Right cardiac atrium (tissue), 5 donors: ENCODE data around the gene SLC6A6. TPM values are rescaled to one million over a fixed set of nuclear protein-coding genes. Genes with fewer than 3 reads are reported as not detected.
A peak's percentile ranks its signal among the peaks of the same experiment; 100 is the strongest.
"Not testable (repeated sequence)": the region's sequence is repeated elsewhere in the genome, so short reads cannot be mapped to it uniquely, and the experiment has no call there.

ENCODE experiments used
- ATAC-seq, 2 donors: fragments of 200-7000 bp; cut with Tn5 transposase; one replicate each; pipeline versions ENCODE4 v1.8.0 to v1.9.1; 2020; ENCODE audit warnings: moderate library complexity in 2 of 2, mild to moderate bottlenecking in 1 of 2
- DNase-seq, 3 donors: peaks; one replicate each; pipeline ENCODE4 v3.0.0-alpha.2; 2020
- H3K27ac ChIP-seq: one replicate; pipeline ENCODE4 v1.5.1; 2013; ENCODE audit warnings: mild to moderate bottlenecking, low read length, control low read depth, moderate library complexity
- H3K27me3 ChIP-seq: one replicate; pipeline ENCODE4 v1.6.1; 2013; ENCODE audit not compliant: control insufficient read depth, insufficient read depth
- H3K4me1 ChIP-seq: one replicate; pipeline ENCODE4 v1.6.1; 2013; ENCODE audit warnings: low read length; ENCODE audit not compliant: control insufficient read depth, insufficient read depth
- H3K4me3 ChIP-seq: one replicate; pipeline ENCODE4 v1.5.1; 2013; ENCODE audit warnings: low read length, control low read depth
- H3K9me3 ChIP-seq: one replicate; pipeline ENCODE4 v1.6.1; 2013; ENCODE audit warnings: low read length; ENCODE audit not compliant: control insufficient read depth
- WGBS: extraction: QIAGEN DNeasy Blood & Tissue Kit; methylation state at CpG from one replicate; pipeline ENCODE4 v1.1.7; 2013; 5-methylcytosine and 5-hydroxymethylcytosine counted together
- intact Hi-C, 4 donors: fragments of 100-400 bp; cut with DNase I; formaldehyde crosslinking; loops; one replicate each; pipeline versions ENCODE4 v1.11.0 to v1.14.0; 2022 to 2023
- polyA plus RNA-seq: library from polyadenylated mRNA; stranded (reverse); fragments of 200-250 nt; gene quantifications from one replicate; pipeline ENCODE4 v1.2.3, GENCODE V29; 2013
- total RNA-seq, 4 donors: library from RNA; stranded (reverse); fragmentation: NEBNext Ultra II Directional; extraction: Animal tissue kit (Norgen Biotek cat#: 25700); gene quantifications; one replicate each; pipeline ENCODE4 v1.2.1, GENCODE V29; 2021
- donor health status: healthy with polysubstance abuse.
- donor health status: DM: no; HTN: yes; CAD: no.
- donor health status: DM: no; HTN: no; CAD: no.
- donor health status: DM: no; HTN: yes; CAD: no; lungs with severe emphysema.
- donor health status: DM: yes; HTN: yes; CAD: no.

SLC6A6 gene
- total and polyA plus RNA-seq, 5 donors: 21.3 to 106 (median 31.6) TPM

DNA sequence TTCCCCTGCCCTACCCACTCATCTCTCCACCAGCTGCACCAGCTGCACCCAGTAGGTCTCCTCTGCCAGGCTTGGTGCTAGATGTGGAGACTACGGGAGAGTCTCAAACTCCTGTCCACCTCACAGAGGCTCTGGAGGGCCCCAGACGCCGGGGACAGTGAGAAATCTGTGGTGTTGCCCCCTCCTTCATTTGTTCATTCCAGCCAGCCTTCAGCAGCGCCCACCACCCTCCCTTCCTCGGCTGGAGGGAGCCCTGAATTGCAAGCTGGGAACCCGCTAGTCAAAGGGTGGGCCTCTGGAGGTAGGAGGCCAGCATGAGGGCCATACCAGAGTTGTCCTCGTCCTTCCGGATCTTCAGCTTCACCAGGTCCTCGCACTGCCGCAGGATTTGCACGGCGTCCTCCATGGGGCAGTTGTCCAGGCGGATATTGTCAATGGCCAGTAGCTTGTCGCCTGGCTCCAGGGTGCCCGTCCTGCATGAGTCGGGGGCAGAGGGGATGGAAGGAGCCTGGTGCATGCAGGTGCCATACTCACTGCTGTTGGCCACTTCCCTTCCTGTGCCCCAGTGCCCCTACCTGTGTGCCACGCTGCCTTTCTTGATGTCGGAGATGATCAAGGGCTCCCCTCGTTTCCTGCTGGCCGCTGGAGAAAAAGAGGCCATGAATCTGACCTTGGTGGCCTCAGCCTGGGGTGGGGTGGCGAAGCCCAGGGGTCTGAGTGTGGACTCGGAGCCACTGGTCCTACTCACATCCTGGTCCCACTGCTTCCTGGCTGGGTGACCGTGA, 108.6 kb downstream of the SLC6A6 start:
- no peak overlapping the region for H3K4me3 ChIP-seq
- intact Hi-C loops: loop anchor here in 2 of 4 donors (5.0 kb wide), 1 partner anchor 36 kb away; no protein-coding TSS in a partner anchor
- H3K27me3 ChIP-seq: no peaks in the 10 kb centered on the region
- WGBS: 89% methylated on average over 23 of the region's 23 CpGs
- no peaks in the 10 kb centered on the region for H3K9me3 ChIP-seq
- no peak overlapping the region for H3K27ac ChIP-seq
- ATAC-seq (no peak), DNase-seq (peak in 2 of 3 donors; percentile 38 to 47)
- H3K4me1 ChIP-seq: no peaks in the 10 kb centered on the region

DNA sequence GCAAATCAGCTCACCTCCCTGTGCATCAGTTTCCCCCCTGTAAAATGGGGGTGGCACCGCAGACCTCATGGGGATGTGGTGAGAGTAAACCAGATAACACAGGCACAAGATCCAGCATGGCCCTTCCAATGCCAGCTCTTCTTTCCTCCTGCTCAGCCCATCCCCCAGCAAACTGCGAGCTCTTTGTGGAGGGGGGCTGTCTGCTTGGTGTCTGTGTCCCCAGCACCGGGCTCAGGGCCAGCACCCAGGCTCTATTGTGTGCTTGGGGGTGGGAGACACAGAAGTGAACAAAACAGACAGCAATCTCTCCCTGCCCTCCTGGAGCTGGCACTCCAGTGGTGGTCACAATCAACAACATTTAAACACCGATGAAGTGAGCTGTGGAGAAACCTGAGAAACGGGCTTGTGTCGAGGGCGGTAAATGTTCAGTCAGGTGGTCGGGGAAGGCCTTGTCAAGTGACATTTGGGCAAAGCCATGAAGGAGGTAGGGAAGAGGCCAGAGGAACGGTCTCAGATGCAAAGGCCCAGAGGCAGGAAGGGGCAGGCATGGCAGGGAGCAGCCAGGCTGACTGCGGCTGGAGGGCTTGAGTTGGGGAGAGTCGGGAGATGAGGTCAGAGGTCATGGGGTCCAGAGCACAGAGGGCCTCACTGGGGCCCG, 109.3 kb downstream of the SLC6A6 start:
- WGBS: 61% methylated on average over 12 of the region's 12 CpGs
- DNase-seq (peak in 2 of 3 donors; percentile 54 to 60), ATAC-seq (no peak)
- no peak overlapping the region for H3K27ac ChIP-seq
- H3K27me3 ChIP-seq: no peaks in the 10 kb centered on the region
- H3K9me3 ChIP-seq: no peaks in the 10 kb centered on the region
- no peaks in the 10 kb centered on the region for H3K4me1 ChIP-seq
- no peak overlapping the region for H3K4me3 ChIP-seq
- intact Hi-C loops: loop anchor here in 2 of 4 donors (5.0 kb wide), 1 partner anchor 36 kb away; no protein-coding TSS in a partner anchor

- intact Hi-C loops: loop anchor here in 2 of 4 donors (5.0 kb wide), 1 partner anchor 35 kb away; no protein-coding TSS in a partner anchor
- no peak overlapping the region for H3K27ac ChIP-seq
- DNase-seq: peak in 2 of 3 donors; percentile 13 to 27
Observed at GRCh38 chr3:14512281-14512941, 110.0 kb downstream of the SLC6A6 start.

GRCh38 chr3:14512942-14513327, 110.5 kb downstream of the SLC6A6 start:
- H3K27me3 ChIP-seq: no peaks in the 10 kb centered on the region
- H3K4me3 ChIP-seq: no peak overlapping the region
- ATAC-seq (no peak), DNase-seq (peak in 1 of 3 donors; percentile 16)
- H3K4me1 ChIP-seq: no peaks in the 10 kb centered on the region
- intact Hi-C loops: loop anchor here in 2 of 4 donors (5.0 kb wide), 1 partner anchor 34 kb away; no protein-coding TSS in a partner anchor
- no peaks in the 10 kb centered on the region for H3K9me3 ChIP-seq
- WGBS: 80% methylated on average over 9 of the region's 9 CpGs
- H3K27ac ChIP-seq: no peak overlapping the region

More at GRCh38 chr3:14512281-14512941, 110.0 kb downstream of the SLC6A6 start:
- WGBS: 86% methylated on average over 19 of the region's 19 CpGs
- no peaks in the 10 kb centered on the region for H3K4me1 ChIP-seq
- ATAC-seq: no peak
- no peaks in the 10 kb centered on the region for H3K9me3 ChIP-seq
- no peaks in the 10 kb centered on the region for H3K27me3 ChIP-seq
- no peak overlapping the region for H3K4me3 ChIP-seq

GRCh38 chr3:14513566-14514322, 111.3 kb downstream of the SLC6A6 start:
- WGBS: 77% methylated on average over 18 of the region's 18 CpGs
- H3K27me3 ChIP-seq: no peaks in the 10 kb centered on the region
- H3K4me3 ChIP-seq: no peak overlapping the region
- H3K9me3 ChIP-seq: no peaks in the 10 kb centered on the region
- no peak overlapping the region for H3K27ac ChIP-seq
- ATAC-seq (no peak), DNase-seq (peak in 2 of 3 donors; percentile 15 to 44)
- H3K4me1 ChIP-seq: no peaks in the 10 kb centered on the region
- intact Hi-C loops: loop anchor here in 2 of 4 donors (5.0 kb wide), 1 partner anchor 34 kb away; no protein-coding TSS in a partner anchor

DNA sequence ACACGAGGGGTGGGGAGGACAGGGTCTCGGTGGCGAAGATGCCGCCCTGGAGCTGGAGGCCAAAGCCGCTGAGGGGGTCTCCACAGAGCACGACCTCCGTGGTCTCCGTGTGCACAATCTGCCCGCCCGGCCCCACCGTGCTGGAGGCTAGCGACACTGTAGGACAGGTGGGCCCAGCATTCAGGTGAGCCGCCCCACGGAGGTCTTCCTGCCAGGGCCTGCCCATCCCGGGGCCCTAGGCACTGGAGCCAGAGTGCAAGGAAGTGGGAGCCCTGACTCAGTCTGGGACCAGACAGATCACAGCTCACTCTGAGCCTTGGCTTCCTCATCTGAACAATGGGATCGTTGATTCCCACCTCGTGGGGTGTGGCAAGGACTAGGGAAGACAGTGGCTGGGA, 111.9 kb downstream of the SLC6A6 start:
- DNase-seq: peak in 2 of 3 donors; percentile 39 to 47
- 86% methylated on average over 17 of the region's 17 CpGs for WGBS
- no peak overlapping the region for H3K4me3 ChIP-seq
- H3K4me1 ChIP-seq: no peaks in the 10 kb centered on the region
- intact Hi-C loops: loop anchor here in 2 of 4 donors (5.0 kb wide), 1 partner anchor 33 kb away; no protein-coding TSS in a partner anchor
- no peak overlapping the region for H3K27ac ChIP-seq
- H3K27me3 ChIP-seq: no peaks in the 10 kb centered on the region
- H3K9me3 ChIP-seq: no peaks in the 10 kb centered on the region
- ATAC-seq: no peak

DNA sequence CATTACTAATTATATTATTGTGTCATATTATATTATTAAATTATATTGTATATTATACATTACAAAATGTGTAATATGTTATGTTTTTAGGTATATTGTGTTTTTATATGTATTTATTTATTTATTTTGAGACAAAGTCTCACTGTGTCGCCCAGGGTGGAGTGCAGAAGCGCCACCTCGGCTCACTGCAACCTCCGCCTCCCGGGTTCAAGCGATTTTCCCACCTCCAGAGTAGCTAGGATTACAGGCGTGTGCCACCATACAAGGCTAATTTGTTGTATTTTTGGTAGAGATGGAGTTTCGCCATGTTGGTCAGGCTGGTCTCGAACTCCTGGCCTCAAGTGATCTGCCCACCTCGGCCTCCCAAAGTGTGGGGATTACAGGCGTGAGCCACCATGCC, 113.1 kb downstream of the SLC6A6 start:
- ATAC-seq, H3K4me3 ChIP-seq, H3K4me1 ChIP-seq, H3K27ac ChIP-seq, intact Hi-C loops, H3K27me3 ChIP-seq, H3K9me3 ChIP-seq: not testable (repeated sequence)
- DNase-seq: peak in 1 of 3 donors; percentile 7
- WGBS: 96% methylated on average over 11 of the region's 11 CpGs

DNA sequence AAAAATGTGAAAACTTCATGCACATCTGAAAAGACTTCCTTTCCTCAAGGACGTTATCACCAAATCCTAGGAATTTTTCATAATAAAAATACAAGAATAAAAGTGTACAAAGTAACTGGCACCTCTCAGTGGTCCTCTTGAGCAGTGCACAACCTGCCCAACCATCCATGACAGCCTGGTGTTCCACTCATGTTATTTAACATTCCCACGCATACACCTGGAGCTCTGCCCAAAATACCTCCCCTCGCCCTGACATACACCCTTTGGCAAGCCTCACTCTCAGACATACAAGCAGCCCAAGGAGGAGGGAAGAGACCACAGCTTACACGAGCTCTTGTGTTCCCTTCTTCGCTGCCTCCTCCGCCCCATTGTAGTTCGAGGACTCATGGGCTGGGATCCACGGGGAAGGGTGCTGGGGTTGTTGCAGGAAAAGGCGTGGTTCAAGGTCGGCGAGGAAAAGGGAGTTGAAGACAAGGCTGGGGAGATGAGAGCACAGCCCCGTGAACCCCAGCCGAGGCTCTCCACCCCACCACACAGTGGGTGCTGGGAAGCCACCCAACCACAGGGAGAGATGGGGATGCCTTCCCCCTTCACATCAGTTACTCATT, 114.4 kb downstream of the SLC6A6 start:
- Histone ChIP-seq H3K9me3 (no peaks in the 10 kb centered on the region), H3K4me3 (no peak overlapping the region), H3K4me1 (no peaks in the 10 kb centered on the region), H3K27me3 (no peaks in the 10 kb centered on the region), H3K27ac (no peak overlapping the region)
- ATAC-seq (no peak), DNase-seq (peak in 2 of 3 donors; percentile 14 to 38)
- 74% methylated on average over 13 of the region's 13 CpGs for WGBS
- intact Hi-C loops: no loop called here

GRCh38 chr3:14517601-14518431, 115.4 kb downstream of the SLC6A6 start:
- no peak for ATAC-seq
- no peak overlapping the region for H3K27ac ChIP-seq
- intact Hi-C loops: no loop called here

More at GRCh38 chr3:14517601-14518431, 115.4 kb downstream of the SLC6A6 start:
- no peaks in the 10 kb centered on the region for H3K9me3 ChIP-seq
- no peak overlapping the region for H3K4me3 ChIP-seq
- DNase-seq: peak in 2 of 3 donors; percentile 30 to 45
- 79% methylated on average over 22 of the region's 22 CpGs for WGBS
- no peaks in the 10 kb centered on the region for H3K4me1 ChIP-seq
- H3K27me3 ChIP-seq: no peaks in the 10 kb centered on the region
